ENCODE results near the gene KRTAP19-3.
"Not testable (repeated sequence)": the region's sequence is repeated elsewhere in the genome, so short reads cannot be mapped to it uniquely, and the experiment has no call there.

KRTAP19-3 gene

GRCh38 chr21:30491963-30492428 lies at the start of gene KRTAP19-3:
Gene KRTAP19-3 (minus strand): TSS chr21:30492013. CDS start chr21:30491957, 56 bp downstream.
- DNase-seq = no peak

- DNase-seq = no peak
Measured at GRCh38 chr21:30518876-30519275, 27.1 kb upstream of the KRTAP19-3 start.

- DNase-seq = no peak
Measured at GRCh38 chr21:30515681-30516080, 23.9 kb upstream of the KRTAP19-3 start.

- DNase-seq = not testable (repeated sequence)
Measured at GRCh38 chr21:30505621-30506205, 13.9 kb upstream of the KRTAP19-3 start.

GRCh38 chr21:30502041-30502440 lies 10.2 kb upstream of the KRTAP19-3 start, which contains the start of gene KRTAP19-5:
Gene KRTAP19-5 (minus strand): TSS chr21:30502141. CDS start chr21:30502090, 51 bp downstream.
- no peak for DNase-seq

GRCh38 chr21:30497065-30497464 lies 5.3 kb upstream of the KRTAP19-3 start, which contains the start of gene KRTAP19-4:
Gene KRTAP19-4 (minus strand): TSS chr21:30497165. CDS start chr21:30497110, 55 bp downstream.
- DNase-seq = no peak

GRCh38 chr21:30487336-30487735 lies 4.5 kb downstream of the KRTAP19-3 start, which contains the start of gene KRTAP19-2:
Gene KRTAP19-2 (minus strand): TSS chr21:30487436. CDS start chr21:30487348, 88 bp downstream.
- DNase-seq = no peak

GRCh38 chr21:30486180-30486579 lies 5.6 kb downstream of the KRTAP19-3 start:
- DNase-seq = no peak

- DNase-seq = no peak
Measured at GRCh38 chr21:30482130-30482529, 9.7 kb downstream of the KRTAP19-3 start.

- DNase-seq = no peak
Measured at GRCh38 chr21:30480145-30480544, 11.7 kb downstream of the KRTAP19-3 start, which contains the start of gene KRTAP19-1. Gene KRTAP19-1 (minus strand): TSS chr21:30480367. CDS start chr21:30480317, 50 bp downstream.

GRCh38 chr21:30479259-30479658 lies 12.6 kb downstream of the KRTAP19-3 start:
- DNase-seq = no peak

- DNase-seq = no peak
Measured at GRCh38 chr21:30478004-30478403, 13.8 kb downstream of the KRTAP19-3 start.

- DNase-seq = no peak
Measured at GRCh38 chr21:30468900-30469714, 22.7 kb downstream of the KRTAP19-3 start.

GRCh38 chr21:30463713-30464112 lies 28.1 kb downstream of the KRTAP19-3 start:
- no peak for DNase-seq

GRCh38 chr21:30448514-30448913 lies 43.3 kb downstream of the KRTAP19-3 start:
- no peak for DNase-seq

GRCh38 chr21:30447056-30447455 lies 44.8 kb downstream of the KRTAP19-3 start:
- no peak for DNase-seq

- no peak for DNase-seq
Measured at GRCh38 chr21:30444204-30444603, 47.6 kb downstream of the KRTAP19-3 start.

- DNase-seq = no peak
Measured at GRCh38 chr21:30443226-30443625, 48.6 kb downstream of the KRTAP19-3 start.
